GM12878 (cell line): ENCODE data around the gene KNTC1. TPM values are rescaled to one million over a fixed set of nuclear protein-coding genes. Genes with fewer than 3 reads are reported as not detected.

ENCODE experiments used
- ATAC-seq: fragments of 200-7000 bp; cut with Tn5 transposase; 3 replicates; pipeline ENCODE4 v1.9.1; 2020; ENCODE audit warnings: mild to moderate bottlenecking, moderate library complexity
- BruUV-seq: library from RNA; stranded (reverse); fragments of 400-500 nt; replicated peaks from 2 replicates; lab custom pipeline; 2021; lab: Mats Ljungman, UMichigan
- CTCF ChIA-PET: fragments of 300-600 bp; sonication (Branson Sonifier 250); formaldehyde crosslinking; extraction: SDS; loops from one replicate; lab custom pipeline; 2021; ENCODE audit warnings: inconsistent platforms; lab: Yijun Ruan, JAX
- POLR2A ChIA-PET: fragments of 350-600 bp; formaldehyde crosslinking; extraction: SDS; loops from one replicate; lab custom pipeline; 2021; ENCODE audit warnings: inconsistent platforms; lab: Charles Lee
- RAD21 ChIA-PET: fragments of 300-600 bp; sonication (Branson Sonifier 250); formaldehyde crosslinking; loops from one replicate; lab custom pipeline; 2023; ENCODE audit warnings: antibody characterized with exemption; ENCODE audit not compliant: unreplicated experiment; lab: Charles Lee
- SMC1A ChIA-PET: fragments of 300-600 bp; sonication (Branson Sonifier 250); formaldehyde crosslinking; loops from one replicate; lab custom pipeline; 2023; ENCODE audit not compliant: unreplicated experiment, uncharacterized antibody; lab: Charles Lee
- DNase-seq: peaks from one replicate; pipeline ENCODE4 v3.0.0-alpha.2; 2011; ENCODE audit warnings: low read depth, low spot score
- FAIRE-seq: peaks from 3 replicates; lab custom pipeline; 2011; peaks lifted over from hg19 to GRCh38; lab: Jason Lieb, UNC
- H2AFZ ChIP-seq: 2 replicates; pipeline ENCODE4 v1.6.0; 2011; ENCODE audit warnings: low read depth, low read length, control low read depth; ENCODE audit not compliant: control insufficient read depth
- H3K27ac ChIP-seq: 2 replicates; pipeline ENCODE4 v1.5.1; 2011; ENCODE audit warnings: control low read depth; ENCODE audit not compliant: control insufficient read depth, insufficient read depth
- H3K27me3 ChIP-seq, 2 experiments: replicated peaks in 1 of 2; 2 replicates each; pipeline versions ENCODE4 v1.6.0 to v1.6.1; 2011; ENCODE audit warnings: low read length in 1 of 2; ENCODE audit not compliant: control insufficient read depth in 2 of 2, insufficient read depth in 2 of 2
- H3K36me3 ChIP-seq, 2 experiments: 2 replicates each; pipeline ENCODE4 v1.5.1; 2011; ENCODE audit warnings: low read length in 1 of 2; ENCODE audit not compliant: control insufficient read depth in 2 of 2, insufficient read depth in 2 of 2
- H3K4me1 ChIP-seq: 2 replicates; pipeline ENCODE4 v1.6.1; 2011; ENCODE audit warnings: mild to moderate bottlenecking, low read length, moderate library complexity, mixed read lengths; ENCODE audit not compliant: control insufficient read depth, insufficient read depth
- H3K4me2 ChIP-seq: 2 replicates; pipeline ENCODE4 v1.6.0; 2011; ENCODE audit warnings: control low read depth; ENCODE audit not compliant: control insufficient read depth, insufficient read depth
- H3K4me3 ChIP-seq: fragments of 200-600 bp; sonication (generic); 2 replicates; pipeline ENCODE4 v1.5.1; 2016
- H3K79me2 ChIP-seq: 2 replicates; pipeline ENCODE4 v1.6.0; 2011; ENCODE audit warnings: low read length; ENCODE audit not compliant: control insufficient read depth, insufficient read depth
- H3K9ac ChIP-seq: 2 replicates; pipeline ENCODE4 v1.8.0; 2011; ENCODE audit warnings: low read length, control low read depth, mixed read lengths; ENCODE audit not compliant: control insufficient read depth, insufficient read depth
- H3K9me3 ChIP-seq: replicated peaks from 3 replicates; pipeline ENCODE4 v1.5.1; 2011; ENCODE audit warnings: mild to moderate bottlenecking, low read length; ENCODE audit not compliant: control insufficient read depth, insufficient read depth
- H4K20me1 ChIP-seq: 2 replicates; pipeline ENCODE4 v1.6.0; 2011; ENCODE audit not compliant: control insufficient read depth, insufficient read depth
- JUNB ChIP-seq: IDR thresholded peaks from 2 replicates; pipeline ENCODE4 v1.6.1; 2016; ENCODE audit warnings: antibody characterized with exemption, mild to moderate bottlenecking
- MYB ChIP-seq: fragments of 150-350 bp; IDR thresholded peaks from 2 replicates; pipeline ENCODE4 v1.6.1; 2014; ENCODE audit warnings: mild to moderate bottlenecking, low read depth, low read length, borderline replicate concordance
- NR2C2 ChIP-seq: IDR thresholded peaks from 2 replicates; pipeline ENCODE4 v1.6.1; 2011; ENCODE audit warnings: borderline replicate concordance, low read depth; ENCODE audit not compliant: control insufficient read depth, insufficient read length
- RUNX3 ChIP-seq: IDR thresholded peaks from 2 replicates; pipeline ENCODE4 v1.6.1; 2012; ENCODE audit warnings: low read length, inconsistent platforms
- WRNIP1 ChIP-seq: IDR thresholded peaks from 2 replicates; pipeline ENCODE4 v1.6.1; 2011; ENCODE audit warnings: low read depth, low read length, improper control_type of control experiment, borderline replicate concordance
- YBX1 ChIP-seq: fragments of 450-650 bp; IDR thresholded peaks from 2 replicates; pipeline ENCODE4 v1.6.1; 2016; ENCODE audit warnings: antibody characterized with exemption
- ZNF24 ChIP-seq: fragments of 450-650 bp; IDR thresholded peaks from 2 replicates; pipeline ENCODE4 v1.6.1; 2017; ENCODE audit warnings: antibody characterized with exemption, mild to moderate bottlenecking
- ZSCAN29 ChIP-seq: fragments of 450-650 bp; IDR thresholded peaks from 2 replicates; pipeline ENCODE4 v1.6.1; 2017; ENCODE audit warnings: mild to moderate bottlenecking, moderate library complexity
- WGBS: methylation state at CpG from one replicate; pipeline ENCODE4 v1.1.6; 2016; ENCODE audit warnings: low lambda C conversion rate; ENCODE audit not compliant: insufficient replicate concordance, insufficient coverage; ENCODE audit errors: missing lambda C conversion rate; 5-methylcytosine and 5-hydroxymethylcytosine counted together
- in situ Hi-C: fragments of 300-500 bp; cut with MboI; formaldehyde crosslinking; loops from 9 replicates; pipeline ENCODE4 v1.14.3; 2018; ENCODE audit warnings: mixed read lengths
- intact Hi-C: fragments of 100-400 bp; cut with micrococcal nuclease; formaldehyde crosslinking; loops from one replicate; pipeline ENCODE4 v1.14.2; 2022; ENCODE audit not compliant: unreplicated experiment
- polyA plus RNA-seq, 11 experiments: library from polyadenylated mRNA; depleted of rRNA in 4 of 11; unstranded in 6 of 11; stranded (reverse) in 5 of 11; fragments of >200 nt; fragmentation: Nextera tagmentation in 4 of 11; fragmentation: Illumina TruSeq in 1 of 11; extraction: Ambion mirVana in 4 of 11; extraction: Trizol in 1 of 11; gene quantifications; 1 replicate in 1 of 11; 2 replicates in 10 of 11; pipeline versions ENCODE4 v1.2.1 to v1.2.3, GENCODE V29; 2011 to 2016; ENCODE audit warnings: inconsistent platforms in 2 of 11, missing spikeins in 2 of 11, low read depth in 1 of 11
- total RNA-seq, 4 experiments: library from RNA; depleted of rRNA in 3 of 4; stranded (reverse); fragments of >200 nt in 3 of 4; fragmentation: Illumina TruSeq in 1 of 4; extraction: Trizol in 1 of 4; gene quantifications; 2 replicates each; pipeline versions ENCODE4 v1.2.1 to v1.2.3, GENCODE V29; 2013 to 2021
- TF ChIP-seq, protein P1 (sequence below): fragments of 450-650 bp; IDR thresholded peaks from 2 replicates; pipeline ENCODE4 v1.6.1; 2017; ENCODE audit warnings: low read depth, mild to moderate bottlenecking, moderate library complexity
- TF ChIP-seq, protein P2 (sequence below): fragments of 450-650 bp; formaldehyde crosslinking; IDR thresholded peaks from 2 replicates; pipeline ENCODE4 v1.5.0; 2022; ENCODE audit warnings: mild to moderate bottlenecking, missing genetic modification characterization
- TF ChIP-seq, protein P3 (sequence below): IDR thresholded peaks from 2 replicates; pipeline ENCODE4 v1.6.1; 2012; ENCODE audit warnings: low read depth, low read length, improper control_type of control experiment
- TF ChIP-seq, protein P4 (sequence below): fragments of 450-650 bp; IDR thresholded peaks from 2 replicates; pipeline ENCODE4 v1.6.1; 2018; ENCODE audit warnings: mild to moderate bottlenecking, low read depth, moderate library complexity; ENCODE audit not compliant: partially characterized antibody

The KNTC1 gene
- total and polyA plus RNA-seq, 10 of the 15 experiments (the other 5 are each of a cell fraction or from before 2014, with no cell fraction given): 37.2 to 118 (median 76.3) TPM

DNA sequence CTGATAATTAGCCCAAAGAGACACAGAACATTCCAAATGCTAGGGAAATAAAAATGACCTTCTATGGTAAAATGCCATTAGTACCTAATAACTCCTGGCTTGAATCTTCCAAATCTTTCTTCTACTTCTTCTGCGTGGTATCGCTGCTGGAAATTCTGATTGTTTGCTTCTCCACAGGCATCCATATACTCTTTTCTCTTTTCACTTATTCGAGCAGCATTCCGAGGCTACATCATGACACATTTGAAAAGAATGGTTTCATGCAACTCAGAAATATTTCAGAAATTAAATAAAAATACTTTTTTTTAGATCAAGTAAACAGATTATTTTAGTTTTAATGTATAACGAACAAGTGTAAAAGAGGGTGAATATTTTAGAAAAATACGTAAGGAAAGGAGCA, 45.2 kb upstream of the KNTC1 start:
- Histone ChIP-seq H3K4me2 (no peak overlapping the region), H3K4me3 (no peak overlapping the region), H4K20me1 (no peaks in the 10 kb centered on the region), H3K9me3 (no peaks in the 10 kb centered on the region), H3K27me3 (no peaks in the 10 kb centered on the region), H3K9ac (no peak overlapping the region), H3K79me2 (no peaks in the 10 kb centered on the region; the same call in 1 of the 2 replicates), H3K27ac (no peak overlapping the region), H3K36me3 (peaks cover 5 to 26% of the 10 kb centered on the region in 2 experiments), H2AFZ (no peak overlapping the region), H3K4me1 (no peaks in the 10 kb centered on the region)
- 87% methylated on average over 6 of the region's 6 CpGs for WGBS
- FAIRE-seq (no peak), DNase-seq (no peak), ATAC-seq (no peak)
- intact Hi-C loops: no loop called here
- in situ Hi-C loops: no loop called here
- CTCF ChIA-PET: no interaction called here
- POLR2A ChIA-PET: interaction anchor here (0.9 kb wide), 1 partner anchor 19 kb away, joined by 3 read pairs; no protein-coding TSS in a partner anchor
- SMC1A ChIA-PET: no interaction called here
- TF ChIP-seq JUNB (no peak), ZSCAN29 (no peak), NR2C2 (no peak), YBX1 (no peak), WRNIP1 (no peak), MYB (no peak), ZNF24 (no peak), RUNX3 (no peak)
- TF ChIP-seq, protein P1, sequence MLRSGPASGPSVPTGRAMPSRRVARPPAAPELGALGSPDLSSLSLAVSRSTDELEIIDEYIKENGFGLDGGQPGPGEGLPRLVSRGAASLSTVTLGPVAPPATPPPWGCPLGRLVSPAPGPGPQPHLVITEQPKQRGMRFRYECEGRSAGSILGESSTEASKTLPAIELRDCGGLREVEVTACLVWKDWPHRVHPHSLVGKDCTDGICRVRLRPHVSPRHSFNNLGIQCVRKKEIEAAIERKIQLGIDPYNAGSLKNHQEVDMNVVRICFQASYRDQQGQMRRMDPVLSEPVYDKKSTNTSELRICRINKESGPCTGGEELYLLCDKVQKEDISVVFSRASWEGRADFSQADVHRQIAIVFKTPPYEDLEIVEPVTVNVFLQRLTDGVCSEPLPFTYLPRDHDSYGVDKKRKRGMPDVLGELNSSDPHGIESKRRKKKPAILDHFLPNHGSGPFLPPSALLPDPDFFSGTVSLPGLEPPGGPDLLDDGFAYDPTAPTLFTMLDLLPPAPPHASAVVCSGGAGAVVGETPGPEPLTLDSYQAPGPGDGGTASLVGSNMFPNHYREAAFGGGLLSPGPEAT: no peak
- TF ChIP-seq, protein P2, sequence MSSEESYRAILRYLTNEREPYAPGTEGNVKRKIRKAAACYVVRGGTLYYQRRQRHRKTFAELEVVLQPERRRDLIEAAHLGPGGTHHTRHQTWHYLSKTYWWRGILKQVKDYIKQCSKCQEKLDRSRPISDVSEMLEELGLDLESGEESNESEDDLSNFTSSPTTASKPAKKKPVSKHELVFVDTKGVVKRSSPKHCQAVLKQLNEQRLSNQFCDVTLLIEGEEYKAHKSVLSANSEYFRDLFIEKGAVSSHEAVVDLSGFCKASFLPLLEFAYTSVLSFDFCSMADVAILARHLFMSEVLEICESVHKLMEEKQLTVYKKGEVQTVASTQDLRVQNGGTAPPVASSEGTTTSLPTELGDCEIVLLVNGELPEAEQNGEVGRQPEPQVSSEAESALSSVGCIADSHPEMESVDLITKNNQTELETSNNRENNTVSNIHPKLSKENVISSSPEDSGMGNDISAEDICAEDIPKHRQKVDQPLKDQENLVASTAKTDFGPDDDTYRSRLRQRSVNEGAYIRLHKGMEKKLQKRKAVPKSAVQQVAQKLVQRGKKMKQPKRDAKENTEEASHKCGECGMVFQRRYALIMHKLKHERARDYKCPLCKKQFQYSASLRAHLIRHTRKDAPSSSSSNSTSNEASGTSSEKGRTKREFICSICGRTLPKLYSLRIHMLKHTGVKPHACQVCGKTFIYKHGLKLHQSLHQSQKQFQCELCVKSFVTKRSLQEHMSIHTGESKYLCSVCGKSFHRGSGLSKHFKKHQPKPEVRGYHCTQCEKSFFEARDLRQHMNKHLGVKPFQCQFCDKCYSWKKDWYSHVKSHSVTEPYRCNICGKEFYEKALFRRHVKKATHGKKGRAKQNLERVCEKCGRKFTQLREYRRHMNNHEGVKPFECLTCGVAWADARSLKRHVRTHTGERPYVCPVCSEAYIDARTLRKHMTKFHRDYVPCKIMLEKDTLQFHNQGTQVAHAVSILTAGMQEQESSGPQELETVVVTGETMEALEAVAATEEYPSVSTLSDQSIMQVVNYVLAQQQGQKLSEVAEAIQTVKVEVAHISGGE: no peak
- TF ChIP-seq, protein P3, sequence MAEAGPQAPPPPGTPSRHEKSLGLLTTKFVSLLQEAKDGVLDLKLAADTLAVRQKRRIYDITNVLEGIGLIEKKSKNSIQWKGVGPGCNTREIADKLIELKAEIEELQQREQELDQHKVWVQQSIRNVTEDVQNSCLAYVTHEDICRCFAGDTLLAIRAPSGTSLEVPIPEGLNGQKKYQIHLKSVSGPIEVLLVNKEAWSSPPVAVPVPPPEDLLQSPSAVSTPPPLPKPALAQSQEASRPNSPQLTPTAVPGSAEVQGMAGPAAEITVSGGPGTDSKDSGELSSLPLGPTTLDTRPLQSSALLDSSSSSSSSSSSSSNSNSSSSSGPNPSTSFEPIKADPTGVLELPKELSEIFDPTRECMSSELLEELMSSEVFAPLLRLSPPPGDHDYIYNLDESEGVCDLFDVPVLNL: no peak
- TF ChIP-seq, protein P4, sequence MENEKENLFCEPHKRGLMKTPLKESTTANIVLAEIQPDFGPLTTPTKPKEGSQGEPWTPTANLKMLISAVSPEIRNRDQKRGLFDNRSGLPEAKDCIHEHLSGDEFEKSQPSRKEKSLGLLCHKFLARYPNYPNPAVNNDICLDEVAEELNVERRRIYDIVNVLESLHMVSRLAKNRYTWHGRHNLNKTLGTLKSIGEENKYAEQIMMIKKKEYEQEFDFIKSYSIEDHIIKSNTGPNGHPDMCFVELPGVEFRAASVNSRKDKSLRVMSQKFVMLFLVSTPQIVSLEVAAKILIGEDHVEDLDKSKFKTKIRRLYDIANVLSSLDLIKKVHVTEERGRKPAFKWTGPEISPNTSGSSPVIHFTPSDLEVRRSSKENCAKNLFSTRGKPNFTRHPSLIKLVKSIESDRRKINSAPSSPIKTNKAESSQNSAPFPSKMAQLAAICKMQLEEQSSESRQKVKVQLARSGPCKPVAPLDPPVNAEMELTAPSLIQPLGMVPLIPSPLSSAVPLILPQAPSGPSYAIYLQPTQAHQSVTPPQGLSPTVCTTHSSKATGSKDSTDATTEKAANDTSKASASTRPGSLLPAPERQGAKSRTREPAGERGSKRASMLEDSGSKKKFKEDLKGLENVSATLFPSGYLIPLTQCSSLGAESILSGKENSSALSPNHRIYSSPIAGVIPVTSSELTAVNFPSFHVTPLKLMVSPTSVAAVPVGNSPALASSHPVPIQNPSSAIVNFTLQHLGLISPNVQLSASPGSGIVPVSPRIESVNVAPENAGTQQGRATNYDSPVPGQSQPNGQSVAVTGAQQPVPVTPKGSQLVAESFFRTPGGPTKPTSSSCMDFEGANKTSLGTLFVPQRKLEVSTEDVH: no peak
- BruUV-seq: no TSS peak
- RAD21 ChIA-PET: no interaction called here
